NT2/D1 (cell line): Measurements from ENCODE around the gene DPT.

Experiments used
- DNase-seq: peaks from one replicate; pipeline ENCODE4 v3.0.0-alpha.2; 2011; ENCODE audit warnings: low read depth, low spot score
- H3K27me3 ChIP-seq: 2 replicates; pipeline ENCODE4 v1.6.0; 2011; ENCODE audit warnings: mild to moderate bottlenecking; ENCODE audit not compliant: insufficient read length, insufficient read depth
- H3K36me3 ChIP-seq: 2 replicates; pipeline ENCODE4 v1.6.1; 2011; ENCODE audit warnings: mild to moderate bottlenecking, low read length, mixed read lengths; ENCODE audit not compliant: insufficient read depth, insufficient read length
- H3K4me1 ChIP-seq: 2 replicates; pipeline ENCODE4 v1.5.1; 2011; ENCODE audit not compliant: insufficient read depth, insufficient read length
- H3K4me3 ChIP-seq: 2 replicates; pipeline ENCODE4 v1.5.1; 2011; ENCODE audit warnings: low read depth; ENCODE audit not compliant: insufficient read length
- H3K9ac ChIP-seq: 2 replicates; pipeline ENCODE4 v1.6.0; 2011; ENCODE audit warnings: low read depth; ENCODE audit not compliant: insufficient read length
- H3K9me3 ChIP-seq: 2 replicates; pipeline ENCODE4 v1.5.1; 2011; ENCODE audit warnings: mild to moderate bottlenecking, low read length; ENCODE audit not compliant: insufficient read depth
- SUZ12 ChIP-seq: IDR thresholded peaks from 2 replicates; pipeline ENCODE4 v1.6.1; 2011; ENCODE audit not compliant: insufficient read length, insufficient read depth; ENCODE audit errors: extremely low read depth
- YY1 ChIP-seq: IDR thresholded peaks from 2 replicates; pipeline ENCODE4 v1.6.1; 2011; ENCODE audit not compliant: insufficient read length, insufficient read depth
- ZNF274 ChIP-seq: IDR thresholded peaks from 2 replicates; pipeline ENCODE4 v1.6.1; 2011; ENCODE audit warnings: mild to moderate bottlenecking, low read depth, low read length

Gene DPT

GRCh38 chr1:168696125-168696760 lies 32.8 kb downstream of the DPT start:
- Histone ChIP-seq H3K36me3 (no peaks in the 10 kb centered on the region), H3K4me1 (no peaks in the 10 kb centered on the region), H3K9ac (no peak overlapping the region), H3K27me3 (no peaks in the 10 kb centered on the region), H3K4me3 (no peak overlapping the region), H3K9me3 (no peaks in the 10 kb centered on the region)
- no peak for DNase-seq
- TF ChIP-seq SUZ12 (no peak), ZNF274 (no peak), YY1 (no peak)

DNA sequence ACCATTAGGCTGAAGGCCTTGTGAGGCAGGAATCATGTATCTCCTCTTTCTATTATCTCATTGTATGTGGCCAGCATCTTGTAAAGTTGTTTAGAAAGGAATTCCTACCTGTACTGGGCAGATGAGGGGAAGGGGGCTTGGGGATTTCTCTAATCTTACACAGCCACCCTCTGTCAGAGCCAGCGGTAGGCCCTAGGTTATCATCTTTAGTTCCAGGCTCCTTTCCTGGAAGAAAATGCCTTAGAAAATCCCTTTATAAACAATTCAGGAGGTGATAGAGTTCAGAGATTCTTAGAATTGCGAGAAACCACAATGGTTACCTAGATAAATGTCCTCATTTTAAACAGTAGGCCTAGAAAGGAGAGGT lies 35.2 kb downstream of the DPT start:
- Histone ChIP-seq H3K27me3 (no peaks in the 10 kb centered on the region), H3K4me1 (no peaks in the 10 kb centered on the region), H3K9me3 (no peaks in the 10 kb centered on the region), H3K4me3 (no peak overlapping the region), H3K36me3 (no peaks in the 10 kb centered on the region), H3K9ac (no peak overlapping the region)
- no peak for DNase-seq
- TF ChIP-seq ZNF274 (no peak), YY1 (no peak), SUZ12 (no peak)

GRCh38 chr1:168693197-168693871 lies 35.7 kb downstream of the DPT start:
- H3K9me3 ChIP-seq: no peaks in the 10 kb centered on the region
- TF ChIP-seq YY1 (no peak), SUZ12 (no peak), ZNF274 (no peak)
- H3K4me1 ChIP-seq: no peaks in the 10 kb centered on the region
- no peaks in the 10 kb centered on the region for H3K36me3 ChIP-seq
- no peak for DNase-seq
- no peak overlapping the region for H3K4me3 ChIP-seq
- no peaks in the 10 kb centered on the region for H3K27me3 ChIP-seq
- no peak overlapping the region for H3K9ac ChIP-seq

GRCh38 chr1:168692472-168692871 lies 36.5 kb downstream of the DPT start:
- H3K9ac ChIP-seq: no peak overlapping the region
- TF ChIP-seq ZNF274 (no peak), SUZ12 (no peak), YY1 (no peak)
- no peaks in the 10 kb centered on the region for H3K27me3 ChIP-seq
- H3K4me3 ChIP-seq: no peak overlapping the region
- H3K36me3 ChIP-seq: no peaks in the 10 kb centered on the region
- no peaks in the 10 kb centered on the region for H3K9me3 ChIP-seq
- H3K4me1 ChIP-seq: no peaks in the 10 kb centered on the region
- DNase-seq: no peak

DNA sequence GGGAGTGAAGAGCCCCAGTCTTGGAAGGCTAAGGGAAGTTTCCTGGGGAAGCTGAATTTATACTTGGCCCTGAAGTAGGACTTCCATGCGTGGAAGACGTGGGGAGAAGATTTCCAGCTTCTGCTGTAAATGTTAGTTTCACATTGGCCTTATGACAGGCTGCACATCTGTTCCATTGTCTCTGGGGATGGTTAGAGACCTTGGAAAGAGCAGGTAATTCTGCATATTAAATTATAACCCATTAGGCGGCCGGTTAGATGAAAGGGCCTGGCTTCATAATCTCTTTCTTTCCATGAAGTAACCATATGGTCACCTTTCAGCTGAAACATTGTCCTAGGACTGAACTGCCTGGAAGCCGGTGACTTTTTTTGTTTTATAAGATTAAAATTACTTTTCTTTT lies 37.5 kb downstream of the DPT start:
- Histone ChIP-seq H3K4me3 (no peak overlapping the region), H3K9me3 (no peaks in the 10 kb centered on the region), H3K36me3 (no peaks in the 10 kb centered on the region), H3K27me3 (no peaks in the 10 kb centered on the region), H3K4me1 (no peaks in the 10 kb centered on the region), H3K9ac (no peak overlapping the region)
- TF ChIP-seq ZNF274 (no peak), YY1 (no peak), SUZ12 (no peak)
- DNase-seq: no peak

DNA sequence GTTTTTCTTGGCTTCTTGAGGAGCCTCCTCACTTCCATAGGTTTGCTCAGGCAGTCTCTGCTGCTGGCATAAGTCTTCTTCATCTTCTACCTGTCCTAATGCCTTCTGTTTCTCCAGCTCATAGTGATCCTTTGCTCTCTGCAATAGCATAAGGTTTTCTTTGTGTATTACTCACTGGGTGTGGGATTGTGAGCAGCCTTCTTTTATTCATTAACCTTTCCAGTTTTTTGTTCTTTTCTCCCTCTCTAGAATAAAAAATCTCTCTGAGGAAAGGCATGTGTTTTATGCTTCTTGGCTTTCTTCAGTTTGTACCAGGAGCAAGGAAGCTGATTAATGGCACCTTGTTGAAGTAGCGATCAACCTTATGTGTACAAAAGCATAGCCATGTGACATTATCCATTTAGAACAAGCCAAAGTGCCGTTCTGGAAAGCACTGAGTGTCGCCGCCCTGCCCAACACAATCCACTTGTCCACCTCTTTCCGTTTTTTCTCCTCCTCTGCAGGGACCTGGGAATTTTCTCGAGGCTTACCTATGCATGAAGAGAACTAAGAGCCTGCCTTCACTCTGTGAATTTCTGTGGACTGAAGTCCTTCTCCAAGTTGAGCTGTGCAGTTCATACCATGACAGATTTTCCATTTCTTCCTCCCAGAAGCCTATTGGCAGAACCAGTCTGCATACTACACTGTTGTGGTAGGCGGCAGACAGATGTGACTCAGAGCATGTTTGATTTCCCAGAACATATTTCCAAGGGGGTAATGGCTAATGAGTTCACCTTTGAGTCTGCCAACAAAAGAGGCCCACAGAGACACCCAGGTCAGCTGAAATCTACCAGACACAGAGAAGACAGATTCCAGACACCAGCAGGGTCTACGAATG lies 39.0 kb downstream of the DPT start:
- Histone ChIP-seq H3K27me3 (no peaks in the 10 kb centered on the region), H3K9me3 (no peaks in the 10 kb centered on the region), H3K36me3 (no peaks in the 10 kb centered on the region), H3K4me1 (no peaks in the 10 kb centered on the region), H3K4me3 (no peak overlapping the region), H3K9ac (no peak overlapping the region)
- no peak for TF ChIP-seq YY1
- TF ChIP-seq ZNF274: no peak
- no peak for TF ChIP-seq SUZ12
- no peak for DNase-seq

GRCh38 chr1:168689327-168689657 lies 39.7 kb downstream of the DPT start:
- no peaks in the 10 kb centered on the region for H3K9me3 ChIP-seq
- no peak for TF ChIP-seq SUZ12
- no peak for TF ChIP-seq ZNF274
- TF ChIP-seq YY1: no peak
- no peaks in the 10 kb centered on the region for H3K27me3 ChIP-seq
- H3K4me1 ChIP-seq: no peaks in the 10 kb centered on the region
- no peaks in the 10 kb centered on the region for H3K36me3 ChIP-seq
- no peak overlapping the region for H3K4me3 ChIP-seq
- no peak for DNase-seq
- no peak overlapping the region for H3K9ac ChIP-seq
